ENCODE results near the gene PAFAH1B1.

The PAFAH1B1 gene

GRCh38 chr17:2722611-2723010, 129.2 kb downstream of the PAFAH1B1 start:
- DNase-seq (ENCODE audit: low read depth), result no peak

GRCh38 chr17:2723505-2723996, 130.1 kb downstream of the PAFAH1B1 start:
- DNase-seq (ENCODE audit: low read depth), result no peak

- DNase-seq (ENCODE audit: low read depth), result no peak
Observed at GRCh38 chr17:2723997-2724783, 130.7 kb downstream of the PAFAH1B1 start.

GRCh38 chr17:2724784-2725164, 131.3 kb downstream of the PAFAH1B1 start:
- no peak for DNase-seq (ENCODE audit: low read depth)

GRCh38 chr17:2730764-2731353, 137.4 kb downstream of the PAFAH1B1 start:
- no peak for DNase-seq (ENCODE audit: low read depth)

GRCh38 chr17:2731807-2732206, 138.4 kb downstream of the PAFAH1B1 start:
- no peak for DNase-seq (ENCODE audit: low read depth)

GRCh38 chr17:2734939-2735338, 141.5 kb downstream of the PAFAH1B1 start:
- no peak for DNase-seq (ENCODE audit: low read depth)

Data from HS-5 (cell line).